ENCODE measurements around the gene PPP3R2.
"Not testable (repeated sequence)": the region's sequence is repeated elsewhere in the genome, so short reads cannot be mapped to it uniquely, and the experiment has no call there.

The PPP3R2 gene

DNA sequence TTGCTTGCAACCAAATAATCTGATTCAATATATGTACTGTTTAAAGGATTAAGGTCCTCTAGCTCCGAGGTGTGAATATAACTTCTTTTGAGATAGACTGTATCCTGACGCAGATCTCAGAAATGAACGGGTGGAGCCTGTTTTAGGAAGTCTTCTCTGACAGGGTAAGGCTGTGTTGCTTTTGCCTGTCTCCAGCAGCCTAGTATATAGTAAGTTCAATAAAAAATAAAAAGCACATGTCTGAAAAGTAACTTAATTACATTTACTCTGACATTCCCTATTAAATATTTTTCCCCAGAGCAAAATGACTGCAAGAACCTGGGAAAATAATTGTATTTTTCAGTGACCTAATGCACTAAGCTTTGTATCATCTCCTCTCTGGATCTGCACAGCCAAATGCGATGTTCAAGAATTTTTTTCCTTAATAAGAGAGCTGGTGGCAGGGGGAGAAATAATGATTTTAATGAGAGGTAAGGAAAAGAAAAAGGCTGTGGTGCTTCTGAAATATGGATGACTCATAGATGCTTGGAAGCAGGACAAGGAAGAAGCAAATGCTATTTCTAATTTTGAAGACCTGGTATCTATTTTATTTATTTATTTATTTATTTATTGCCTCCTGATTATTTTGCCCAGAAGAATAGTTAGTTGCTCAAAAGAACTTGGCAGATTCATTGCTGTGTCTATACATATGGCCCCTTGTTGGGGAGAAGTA, 7.3 kb downstream of the PPP3R2 start:
- DNase-seq: no peak

DNA sequence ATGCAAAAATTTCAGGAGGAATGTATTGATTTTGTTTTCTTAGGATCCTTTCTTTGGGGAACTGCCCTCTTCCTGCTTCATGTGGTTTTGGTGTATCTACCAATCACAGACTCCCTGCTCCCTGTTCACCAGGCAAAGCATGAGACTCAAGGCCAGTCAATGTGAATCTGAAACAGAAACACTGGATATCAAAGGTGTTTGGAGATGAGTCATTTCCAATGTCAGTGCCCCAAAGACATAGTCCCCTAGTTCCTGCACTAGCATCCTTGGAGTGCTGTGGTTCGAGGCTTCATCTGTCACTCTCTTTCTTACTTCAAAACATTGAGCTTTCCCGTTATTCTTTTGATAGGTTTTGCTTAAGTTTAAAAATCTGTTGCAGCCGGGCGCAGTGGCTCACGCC, 8.1 kb downstream of the PPP3R2 start:
- DNase-seq: no peak

DNA sequence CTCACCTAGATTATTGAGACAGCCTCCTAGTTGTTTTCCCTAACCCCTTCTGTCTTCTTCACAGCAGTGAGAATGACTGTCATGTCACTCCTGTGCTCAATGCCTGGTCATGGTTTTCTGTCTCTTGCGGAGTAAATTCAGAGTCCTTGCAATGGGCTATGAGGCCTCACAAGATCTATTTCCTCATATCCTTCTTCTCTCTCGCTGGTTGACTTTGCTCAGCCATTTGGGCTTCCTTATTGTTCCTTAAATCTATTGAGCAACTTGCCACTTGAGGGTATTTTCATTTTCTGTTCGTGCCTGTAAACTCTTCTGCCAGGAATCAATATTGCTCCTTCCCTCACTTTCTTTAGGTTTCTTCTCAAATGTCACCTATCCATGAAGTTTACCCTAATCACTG, 9.0 kb downstream of the PPP3R2 start:
- no peak for DNase-seq

DNA sequence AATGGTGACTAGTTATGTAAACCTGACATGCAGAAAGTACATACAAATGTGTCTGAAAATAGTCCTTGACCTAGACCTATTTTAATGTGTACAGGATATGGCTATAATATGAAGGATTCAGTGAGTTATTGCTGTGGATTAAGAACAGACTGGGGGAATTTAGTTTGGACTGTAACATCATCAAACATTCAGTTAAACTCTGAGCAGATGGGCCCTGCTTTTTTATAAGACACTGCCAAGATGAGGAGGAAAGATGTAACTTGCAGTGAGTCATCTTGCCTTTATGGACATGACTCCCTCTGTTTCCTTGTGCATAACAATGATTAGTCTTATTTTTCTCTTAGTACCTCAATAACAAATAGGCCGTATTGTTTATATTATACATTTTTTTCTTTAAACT, 12.2 kb downstream of the PPP3R2 start:
- DNase-seq: no peak

DNA sequence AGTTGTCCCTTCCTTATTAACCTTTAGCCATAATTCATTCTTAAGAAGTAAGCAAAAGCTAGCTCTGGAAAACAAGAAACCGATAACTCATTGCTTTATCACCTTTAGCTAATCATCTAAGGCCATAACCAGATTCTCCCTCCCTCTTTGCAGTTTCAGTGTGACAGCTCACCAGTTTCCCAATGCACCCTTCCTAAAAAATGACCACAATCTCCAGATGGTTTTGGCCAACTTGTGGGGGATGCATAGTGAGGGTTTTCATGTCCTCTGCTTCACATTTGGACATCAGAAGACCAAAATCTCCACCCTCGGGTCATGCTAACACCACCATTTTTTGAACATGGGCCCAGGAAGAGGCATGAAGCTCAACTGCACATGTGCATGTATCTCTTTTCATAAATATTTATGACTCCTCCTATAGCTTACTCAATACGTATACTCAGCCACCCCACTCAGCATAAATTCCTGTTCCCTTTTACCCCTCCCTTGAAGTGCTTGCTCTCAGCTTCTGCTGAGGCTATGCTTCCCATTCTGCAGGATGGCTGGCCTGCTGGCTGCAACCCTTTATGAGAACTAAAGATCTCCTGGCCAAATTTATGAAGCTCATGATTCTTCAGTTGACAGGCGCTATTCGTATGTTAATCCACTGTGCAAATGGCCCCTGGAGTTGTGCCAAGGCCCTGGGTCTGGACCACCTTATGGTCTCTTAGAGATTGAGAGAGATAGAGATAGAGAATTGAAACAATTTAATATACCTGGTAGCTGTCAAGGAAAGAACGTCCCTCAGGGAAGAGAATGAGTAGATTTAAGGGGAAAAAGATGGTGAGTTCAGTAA, 14.8 kb downstream of the PPP3R2 start:
- DNase-seq: no peak

DNA sequence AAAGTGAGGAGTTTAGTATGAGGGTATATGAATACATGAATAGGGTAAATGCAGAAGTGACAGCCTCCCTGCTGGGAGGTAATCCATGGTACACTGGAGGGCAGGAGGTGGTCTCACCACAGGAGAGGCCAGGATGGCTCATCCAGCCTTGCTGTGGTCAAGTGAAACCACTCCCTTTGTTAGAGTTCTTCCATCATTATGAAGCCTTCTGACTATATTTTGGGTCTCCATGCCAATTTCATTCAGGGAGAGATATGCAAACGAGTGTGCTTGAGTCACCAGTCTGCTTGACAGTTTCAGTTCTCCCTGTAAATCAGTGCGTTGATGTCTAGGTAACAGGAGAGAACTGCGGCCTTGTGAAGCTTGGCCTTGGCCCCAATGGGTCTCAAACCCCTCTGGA, 16.4 kb downstream of the PPP3R2 start:
- no peak for DNase-seq

DNA sequence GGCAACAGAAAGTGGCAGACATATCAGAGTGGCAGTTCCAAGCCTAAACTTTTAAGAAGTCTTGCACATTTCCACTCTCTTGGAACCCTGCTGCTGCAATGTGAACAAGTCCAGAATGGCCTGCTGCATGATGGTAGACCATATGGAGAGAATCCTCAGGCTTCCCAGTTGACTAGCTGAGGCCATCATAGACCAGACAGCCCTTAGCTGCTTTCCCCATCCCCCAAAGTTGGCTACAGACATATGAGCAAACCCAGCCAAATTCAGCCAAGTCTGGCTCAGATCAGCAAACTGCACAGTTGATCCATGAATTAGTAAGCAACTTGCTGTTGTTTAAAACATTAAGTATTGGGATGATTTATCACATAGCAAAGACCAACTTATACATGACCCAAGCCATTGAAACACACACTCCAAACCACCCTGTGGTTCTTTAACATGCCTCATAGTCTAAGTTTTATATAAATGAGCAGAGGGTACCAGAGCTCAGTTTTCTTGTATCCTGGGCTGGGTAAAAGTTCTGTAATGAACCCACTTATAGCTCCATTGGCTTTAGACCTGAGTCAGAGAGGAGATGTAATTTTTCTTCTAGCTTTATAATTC, 19.9 kb downstream of the PPP3R2 start:
- no peak for DNase-seq

DNA sequence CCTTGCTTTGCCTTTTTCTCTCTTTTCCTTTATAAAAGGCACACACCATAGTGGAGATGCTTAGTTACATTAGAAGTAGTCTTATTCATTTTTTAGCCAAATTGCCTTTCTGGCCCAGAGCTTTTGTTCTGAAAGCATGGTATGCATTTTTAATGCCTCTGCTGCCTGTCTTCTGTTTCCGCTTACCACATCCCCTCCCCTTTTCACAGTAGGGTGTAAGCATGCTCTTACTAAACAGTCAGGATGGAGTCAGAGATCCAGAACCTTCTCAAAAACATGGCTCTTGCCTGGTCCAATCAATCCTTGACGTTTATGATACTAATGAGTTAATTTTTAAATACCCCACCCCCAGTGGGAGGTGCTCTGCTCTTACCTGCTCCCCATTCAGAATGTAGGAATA, 22.5 kb downstream of the PPP3R2 start:
- no peak for DNase-seq

DNA sequence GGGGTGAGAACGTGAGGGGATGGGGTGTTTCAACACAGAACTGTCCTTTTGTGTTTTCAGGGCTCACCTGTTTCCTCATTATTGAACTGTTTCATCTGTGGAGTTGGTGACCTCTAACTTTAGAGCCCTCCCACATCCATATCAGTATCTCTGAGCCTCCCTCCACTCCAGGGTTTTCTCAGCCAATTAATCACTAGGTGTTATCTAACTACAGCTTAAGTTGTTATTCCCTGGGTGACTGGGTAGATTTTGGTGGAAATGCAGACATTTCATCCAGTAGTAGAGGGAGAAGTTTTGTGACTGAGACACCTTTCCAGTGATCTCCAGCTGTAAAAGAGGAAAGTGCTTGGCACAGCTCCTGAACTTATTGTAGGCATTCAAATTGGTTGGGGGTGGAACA, 23.7 kb downstream of the PPP3R2 start:
- DNase-seq: no peak

DNA sequence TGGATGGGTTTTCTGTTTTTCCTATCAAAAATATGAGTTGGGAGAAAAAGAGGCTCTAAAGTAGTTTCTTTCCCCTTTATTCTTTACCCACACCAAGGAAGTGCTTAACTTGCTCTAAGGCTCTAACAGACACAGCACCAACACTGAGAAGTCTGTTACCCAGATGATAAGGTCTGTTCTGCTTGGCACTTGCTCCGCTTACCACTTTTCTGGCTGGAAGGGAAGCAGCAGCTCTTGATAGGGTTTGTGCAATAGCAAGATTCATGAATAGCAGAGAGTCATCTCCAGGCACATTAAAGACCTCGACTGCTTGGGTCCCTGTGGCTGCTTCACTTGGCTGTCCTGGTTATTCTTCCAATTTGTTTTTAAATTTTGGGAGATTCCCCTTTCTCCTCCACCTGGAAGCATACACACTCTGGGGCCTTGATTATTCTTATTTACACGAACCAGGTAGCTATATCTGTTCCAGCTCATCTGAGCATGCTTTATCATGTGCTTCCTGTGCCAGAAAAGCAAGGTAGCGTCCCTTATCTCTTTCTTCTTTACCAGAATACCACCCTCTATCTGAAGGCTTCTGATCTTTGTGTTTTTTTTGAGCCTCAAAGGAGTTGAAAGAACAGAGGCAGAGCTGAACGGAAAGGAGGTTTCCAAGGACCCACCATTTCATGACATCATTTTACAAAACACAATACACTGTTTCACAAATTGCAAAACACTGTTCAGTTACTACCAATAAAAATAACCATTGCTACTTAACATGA, 24.8 kb downstream of the PPP3R2 start:
- DNase-seq: no peak

DNA sequence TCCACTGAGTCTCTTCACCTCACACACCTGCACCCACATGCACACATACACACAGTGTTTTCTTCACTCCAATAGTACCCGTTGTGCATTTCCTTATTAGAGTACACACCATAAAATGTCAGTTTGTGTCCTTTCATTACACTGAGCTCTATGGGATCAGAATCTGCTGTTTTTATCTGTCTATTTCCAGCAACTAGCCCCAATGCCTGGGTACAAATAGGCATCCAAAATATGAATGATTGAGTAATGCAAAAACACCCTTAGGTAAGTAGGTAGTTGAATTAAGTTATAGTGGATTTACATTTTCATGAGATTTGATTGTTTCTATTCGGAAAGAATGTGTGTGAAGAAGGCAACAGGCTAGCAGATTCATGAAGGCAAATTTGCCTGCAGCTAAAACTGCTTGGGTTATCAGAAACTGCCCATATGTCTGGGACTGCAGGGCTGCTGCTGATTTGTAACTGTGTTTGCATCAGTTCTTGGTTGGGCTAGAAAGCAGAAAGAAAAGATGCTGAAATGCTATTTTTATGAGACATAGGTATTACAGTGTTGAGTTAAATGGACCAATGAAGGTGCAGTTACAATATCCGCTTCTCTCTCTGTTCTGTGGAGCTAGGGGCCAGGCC, 26.9 kb downstream of the PPP3R2 start:
- no peak for DNase-seq

DNA sequence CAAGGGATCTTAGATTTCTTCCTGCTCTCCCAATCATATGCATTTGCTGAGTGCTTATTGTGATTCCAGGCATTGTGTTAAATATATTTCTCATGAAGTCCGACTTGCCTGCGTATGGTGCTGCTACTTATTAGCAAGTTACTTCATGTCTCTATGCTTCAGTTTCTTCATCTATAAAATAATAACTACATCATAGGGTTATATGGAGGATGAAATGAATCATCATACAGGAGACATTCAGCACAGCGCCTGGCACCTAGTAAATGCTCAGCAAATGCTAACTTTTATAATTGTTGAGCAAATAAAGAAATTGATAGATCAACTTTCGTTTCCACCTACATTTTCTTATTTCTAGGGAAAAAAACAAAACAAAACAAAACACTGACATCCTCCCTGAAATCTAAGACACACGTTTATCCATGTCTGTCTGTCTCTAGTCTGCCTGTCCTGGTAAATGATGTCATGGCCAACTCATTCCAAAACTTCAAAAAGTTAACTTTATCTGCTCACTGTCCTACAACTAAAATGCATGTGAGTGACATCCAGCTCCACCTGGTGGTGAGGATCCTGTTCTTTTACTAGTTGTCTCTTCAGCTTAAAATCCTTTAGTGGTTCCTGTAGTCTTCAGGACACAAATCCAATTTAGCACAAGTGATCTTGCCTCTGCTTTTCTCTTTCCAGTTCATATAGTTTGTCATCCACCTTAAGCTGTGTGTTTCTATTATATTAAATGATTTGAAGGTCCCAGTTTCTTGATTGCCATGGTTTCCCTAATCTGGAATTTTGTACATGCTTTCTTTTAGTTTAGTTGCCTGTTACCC, 27.7 kb downstream of the PPP3R2 start:
- DNase-seq: peak; percentile 19

DNA sequence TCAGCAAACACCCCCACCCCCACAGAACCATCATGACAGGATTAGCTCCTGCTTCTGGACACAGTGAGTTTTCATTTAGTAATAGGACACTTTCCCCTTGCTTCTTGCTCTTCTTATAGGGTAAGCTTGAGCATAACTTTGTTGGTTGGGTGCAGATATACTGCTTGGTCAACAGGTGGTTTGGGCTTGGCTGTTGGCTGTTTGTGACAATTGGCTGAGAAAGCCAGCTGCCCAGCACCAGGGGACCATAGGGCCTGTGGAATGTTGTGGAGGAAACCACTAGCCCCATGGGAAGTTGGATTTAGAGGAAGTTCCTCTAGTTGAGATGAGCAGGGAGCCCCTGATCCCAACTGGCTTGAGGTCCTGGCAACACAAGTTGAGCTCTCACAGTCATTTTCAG, 30.5 kb downstream of the PPP3R2 start:
- no peak for DNase-seq

DNA sequence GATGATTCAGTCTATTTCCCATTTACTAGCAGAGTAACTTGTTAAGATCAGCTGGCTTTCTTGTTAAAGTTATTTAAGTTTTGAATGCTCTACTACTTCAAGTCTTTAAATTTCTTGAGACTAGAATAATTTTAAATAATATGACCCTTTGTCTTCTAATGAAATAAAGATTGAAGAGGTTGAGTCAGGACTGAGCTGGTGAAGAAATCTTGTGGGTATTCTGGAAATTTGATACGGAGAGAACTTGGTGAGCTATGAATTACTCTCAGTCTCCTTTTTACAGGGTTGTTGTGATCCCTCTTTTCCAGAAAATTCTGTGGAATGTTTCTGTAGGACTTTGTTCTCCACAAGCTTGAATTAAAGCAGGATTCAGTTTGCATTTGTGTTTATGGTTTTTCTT, 31.8 kb downstream of the PPP3R2 start:
- DNase-seq: no peak

DNA sequence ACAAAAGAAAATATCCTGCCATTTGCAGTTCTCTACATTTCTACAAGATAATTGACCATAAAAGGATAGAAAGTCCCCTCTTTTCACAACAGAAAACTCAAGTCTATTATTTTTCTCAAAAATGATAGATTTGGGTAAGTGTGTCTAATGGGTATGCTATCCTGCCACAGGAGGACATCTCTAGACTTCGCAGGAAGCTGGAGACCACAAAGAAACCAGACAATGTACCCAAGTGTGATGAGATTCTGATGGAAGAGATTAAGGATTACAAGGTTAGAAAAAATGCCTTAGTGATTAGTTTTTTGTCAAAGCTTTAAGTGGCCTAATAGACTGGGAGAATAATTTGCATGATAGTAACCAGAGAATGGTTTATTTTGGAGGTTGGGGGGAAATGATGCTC, 33.0 kb downstream of the PPP3R2 start:
- no peak for DNase-seq

DNA sequence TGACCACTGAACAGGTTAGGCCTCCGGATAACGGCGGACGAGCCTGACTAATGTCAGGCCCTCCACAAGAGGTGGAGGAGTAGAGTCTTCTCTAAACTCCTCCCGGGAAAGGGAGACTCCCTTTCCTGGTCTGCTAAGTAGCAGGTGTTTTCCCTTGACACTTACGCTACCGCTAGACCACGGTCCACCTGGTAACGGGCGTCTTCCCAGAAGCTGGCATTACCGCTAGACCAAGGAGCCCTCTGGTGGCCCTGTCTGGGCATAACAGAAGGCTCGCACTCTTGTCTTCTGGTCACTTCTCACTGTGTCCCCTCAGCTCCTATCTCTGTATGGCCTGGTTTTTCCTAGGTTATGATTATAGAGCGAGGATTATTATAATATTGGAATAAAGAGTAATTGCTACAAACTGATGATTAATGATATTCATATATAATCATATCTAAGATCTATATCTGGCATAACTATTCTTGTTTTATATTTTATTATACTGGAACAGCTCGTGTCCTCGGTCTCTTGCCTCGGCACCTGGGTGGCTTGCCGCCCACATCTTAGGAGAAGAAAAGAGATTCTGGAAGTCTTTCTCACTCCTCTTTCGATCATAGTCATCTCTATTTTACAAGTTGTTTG, 45.2 kb downstream of the PPP3R2 start:
- not testable (repeated sequence) for DNase-seq

DNA sequence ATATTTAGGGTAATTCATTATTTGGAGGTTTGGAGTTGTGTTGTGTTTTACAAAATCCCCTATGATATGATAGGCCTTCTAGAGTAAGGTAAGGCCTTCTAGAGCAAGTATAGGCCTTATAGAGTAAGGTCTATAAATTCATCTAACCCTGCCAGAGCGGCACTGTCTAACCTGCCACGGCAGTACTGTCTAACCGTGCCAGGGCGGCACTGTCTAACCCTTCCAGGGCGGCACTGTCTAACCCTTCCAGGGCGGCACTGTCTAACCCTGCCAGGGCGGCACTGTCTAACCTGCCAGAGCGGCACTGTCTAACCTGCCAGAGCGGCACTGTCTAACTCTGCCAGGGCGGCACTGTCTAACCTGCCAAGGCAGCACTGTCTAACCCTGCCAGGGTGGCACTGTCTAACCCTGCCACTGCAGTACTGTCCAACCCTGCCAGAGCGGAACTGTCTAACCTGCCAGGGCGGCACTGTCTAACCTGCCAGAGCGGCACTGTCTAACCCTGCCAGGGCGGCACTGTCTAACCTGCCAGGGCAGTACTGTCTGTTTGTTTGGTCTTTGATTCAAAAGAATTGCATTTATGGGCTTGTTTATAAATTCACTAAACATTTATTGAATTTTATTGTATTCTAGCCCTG, 51.6 kb downstream of the PPP3R2 start:
- no peak for DNase-seq

Measured in activated CD8-positive, alpha-beta memory T cell treated with anti-CD3 and anti-CD28 coated beads, Interleukin-2, amount 50 U/mL, for 4 hours (primary cell).